LoVo (cell line): Measurements from ENCODE around the gene FOLR3.
A peak's percentile ranks its signal among the peaks of the same experiment; 100 is the strongest.
"Not testable (repeated sequence)": the region's sequence is repeated elsewhere in the genome, so short reads cannot be mapped to it uniquely, and the experiment has no call there.

ENCODE experiments used
- DNase-seq: peaks from one replicate; pipeline ENCODE4 v3.0.0-alpha.2; 2016; ENCODE audit warnings: low spot score

FOLR3 gene

GRCh38 chr11:72123117-72123653 lies 12.3 kb upstream of the FOLR3 start:
- no peak for DNase-seq

GRCh38 chr11:72124046-72124445 lies 11.5 kb upstream of the FOLR3 start:
- DNase-seq, result no peak

DNA sequence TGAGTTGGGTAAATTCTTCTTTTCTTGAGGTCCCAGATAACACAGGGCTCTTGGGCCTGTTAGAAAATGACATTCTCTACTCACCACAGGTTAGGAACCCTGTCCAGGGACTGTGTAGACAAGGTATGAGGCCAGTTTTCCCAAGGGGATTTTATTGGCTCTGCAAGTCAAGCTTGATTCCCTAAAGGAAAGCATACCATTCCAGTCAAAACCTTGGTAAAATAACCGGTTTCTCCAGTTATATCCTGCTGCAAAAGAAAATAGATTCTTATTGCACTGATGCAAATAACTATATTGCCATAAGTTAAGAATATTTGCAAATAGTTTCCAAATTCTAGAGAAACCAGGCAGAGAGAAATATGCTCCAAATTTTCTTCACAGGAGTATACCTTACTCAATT lies 9.6 kb upstream of the FOLR3 start:
- no peak for DNase-seq

GRCh38 chr11:72127923-72128322 lies 7.6 kb upstream of the FOLR3 start:
- DNase-seq, result no peak

- no peak for DNase-seq
Observed at GRCh38 chr11:72129381-72129780, 6.1 kb upstream of the FOLR3 start.

DNA sequence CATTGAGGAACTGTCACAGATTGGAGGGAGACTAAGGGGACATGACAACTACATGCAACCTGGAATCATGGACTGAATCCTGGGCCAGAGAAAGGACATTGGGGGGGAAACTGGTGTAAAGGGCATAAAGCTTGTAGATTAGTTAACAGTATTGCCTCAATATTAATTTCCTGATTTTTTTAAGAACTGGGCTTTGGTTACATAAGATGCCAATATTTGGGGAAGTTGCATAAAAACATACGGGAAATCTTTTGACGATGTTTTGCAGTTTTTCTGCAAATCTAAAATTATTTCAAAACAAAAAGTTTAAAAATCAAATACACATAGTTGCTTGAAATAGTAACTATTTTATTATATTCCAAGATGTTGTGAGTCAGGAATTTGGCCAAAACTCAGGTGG lies 2.9 kb upstream of the FOLR3 start:
- DNase-seq, result no peak

DNA sequence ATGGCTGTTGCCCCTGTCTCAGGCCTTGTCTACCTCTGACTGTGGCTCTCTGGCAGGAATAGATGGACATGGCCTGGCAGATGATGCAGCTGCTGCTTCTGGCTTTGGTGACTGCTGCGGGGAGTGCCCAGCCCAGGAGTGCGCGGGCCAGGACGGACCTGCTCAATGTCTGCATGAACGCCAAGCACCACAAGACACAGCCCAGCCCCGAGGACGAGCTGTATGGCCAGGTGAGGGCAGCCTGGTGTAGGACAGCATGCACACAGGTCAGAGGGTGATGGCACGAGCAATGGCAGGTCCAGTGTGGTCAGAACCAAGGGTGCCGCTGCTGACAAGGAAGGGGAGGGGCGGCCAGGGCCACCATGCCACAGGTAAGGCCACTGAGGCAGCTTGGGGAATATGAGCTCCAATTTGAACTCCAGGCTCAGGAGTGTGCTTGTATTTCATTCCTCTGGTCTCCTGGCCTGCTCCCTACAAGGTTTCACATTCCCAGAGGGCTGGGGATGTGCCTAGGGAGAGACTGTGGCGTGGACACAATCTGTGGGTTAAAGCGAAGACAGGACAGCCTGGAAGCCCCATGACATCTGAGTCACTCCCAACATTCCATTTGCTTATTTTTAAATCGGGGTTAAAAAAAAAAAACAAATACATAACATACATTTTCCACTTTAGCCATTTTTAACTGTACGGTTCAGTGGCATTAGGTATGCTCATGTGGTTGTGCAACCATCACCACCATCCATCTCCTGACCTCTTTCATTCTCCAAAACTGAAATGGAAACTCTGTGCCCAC lies 562 bp downstream of the FOLR3 start:
- DNase-seq, result no peak

GRCh38 chr11:72136684-72137262 lies 1.2 kb downstream of the FOLR3 start:
- DNase-seq, result no peak

- DNase-seq, result no peak
Observed at GRCh38 chr11:72138821-72139390, 3.4 kb downstream of the FOLR3 start.

DNA sequence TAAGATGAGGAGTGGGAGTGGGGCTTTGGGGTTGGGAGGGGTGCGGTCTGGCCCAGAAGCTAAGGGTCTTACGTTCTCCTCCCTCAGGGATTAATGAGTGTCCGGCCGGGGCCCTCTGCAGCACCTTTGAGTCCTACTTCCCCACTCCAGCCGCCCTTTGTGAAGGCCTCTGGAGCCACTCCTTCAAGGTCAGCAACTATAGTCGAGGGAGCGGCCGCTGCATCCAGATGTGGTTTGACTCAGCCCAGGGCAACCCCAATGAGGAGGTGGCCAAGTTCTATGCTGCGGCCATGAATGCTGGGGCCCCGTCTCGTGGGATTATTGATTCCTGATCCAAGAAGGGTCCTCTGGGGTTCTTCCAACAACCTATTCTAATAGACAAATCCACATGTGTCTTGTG lies 4.0 kb downstream of the FOLR3 start:
- DNase-seq, result no peak

DNA sequence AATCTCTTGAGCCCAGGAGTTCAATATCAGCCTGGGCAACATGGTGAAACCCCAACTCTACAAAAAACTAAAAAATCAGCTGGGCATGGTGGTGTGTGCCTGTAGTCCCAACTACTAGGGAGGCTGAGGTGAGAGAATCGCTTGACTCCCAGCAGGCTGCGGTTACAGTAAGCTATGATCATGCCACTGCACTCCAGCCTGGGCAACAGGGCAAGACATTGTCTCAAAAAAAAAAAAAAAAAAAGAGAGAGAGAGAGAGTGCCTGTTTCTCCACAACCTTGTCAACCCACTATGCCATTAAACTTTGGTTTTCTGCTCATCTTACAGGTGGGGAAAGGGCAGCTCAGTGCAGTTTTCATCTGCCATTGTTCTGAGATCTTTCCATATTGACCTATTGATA lies 5.1 kb downstream of the FOLR3 start:
- DNase-seq, result no peak

- peak; percentile 37 for DNase-seq
Observed at GRCh38 chr11:72141066-72141465, 5.5 kb downstream of the FOLR3 start.

- DNase-seq, result not testable (repeated sequence)
Observed at GRCh38 chr11:72142086-72142485, 6.6 kb downstream of the FOLR3 start.

- DNase-seq, result not testable (repeated sequence)
Observed at GRCh38 chr11:72142543-72142942, 7.0 kb downstream of the FOLR3 start.

GRCh38 chr11:72144807-72145565 lies 9.5 kb downstream of the FOLR3 start:
- DNase-seq, result peak; percentile 29

DNA sequence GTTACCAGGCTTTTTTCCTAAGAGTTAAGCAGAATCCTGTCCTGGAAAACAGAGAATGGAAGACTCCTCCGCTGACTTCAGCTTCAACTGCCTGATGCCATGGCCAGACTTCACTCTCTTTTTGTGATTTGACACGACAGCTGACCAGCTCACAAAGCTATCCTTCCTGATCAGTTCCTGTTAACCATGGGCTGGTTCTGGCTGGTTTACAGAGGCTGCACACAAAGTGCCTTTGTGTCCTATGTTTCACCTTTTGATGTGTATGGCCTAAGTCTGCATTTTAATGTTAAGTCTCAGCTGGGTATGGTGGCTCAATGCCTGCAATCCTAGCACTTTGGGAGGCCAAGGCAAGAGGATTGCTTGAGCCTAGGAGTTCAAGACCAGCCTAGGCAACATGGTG lies 11.1 kb downstream of the FOLR3 start:
- no peak for DNase-seq

DNA sequence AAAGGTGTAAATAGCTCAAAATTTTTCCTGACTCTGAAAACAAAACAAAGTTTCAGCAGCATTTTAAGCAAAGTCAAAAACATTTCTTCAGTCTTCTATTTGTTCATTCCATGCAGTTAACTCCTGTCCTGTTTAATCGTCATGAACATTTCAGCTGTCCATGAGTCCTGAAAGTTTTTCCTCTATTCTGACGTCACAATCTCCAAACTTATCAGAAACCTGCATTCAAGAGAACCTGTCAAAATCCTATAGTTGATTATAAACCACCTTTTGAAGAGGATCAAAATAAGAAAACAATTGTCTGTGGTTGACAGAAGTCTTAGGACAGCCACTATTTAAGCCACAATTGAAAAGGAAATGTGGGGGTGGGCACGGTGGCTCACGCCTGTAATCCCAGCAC lies 15.4 kb downstream of the FOLR3 start:
- no peak for DNase-seq

GRCh38 chr11:72153874-72154273 lies 18.3 kb downstream of the FOLR3 start:
- not testable (repeated sequence) for DNase-seq

DNA sequence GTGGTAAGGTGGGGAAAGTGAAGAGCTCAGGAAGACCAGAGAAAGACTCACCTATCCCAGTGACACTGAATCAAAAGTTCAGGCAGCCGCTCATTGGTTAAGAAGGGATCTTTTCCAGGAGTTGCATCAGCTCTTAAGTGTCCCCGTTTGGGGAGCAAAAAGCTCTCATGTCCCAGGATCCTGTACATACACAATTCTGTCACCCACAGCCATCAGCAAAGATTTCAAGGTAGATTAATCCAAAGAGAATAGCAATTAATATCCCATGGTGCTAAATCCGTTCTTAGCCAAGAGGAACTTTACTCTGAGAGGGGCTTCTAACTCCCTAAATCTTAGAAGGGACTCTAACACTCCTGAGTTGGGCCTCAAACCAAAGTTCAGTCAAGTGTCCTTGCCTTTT lies 19.3 kb downstream of the FOLR3 start:
- no peak for DNase-seq

DNA sequence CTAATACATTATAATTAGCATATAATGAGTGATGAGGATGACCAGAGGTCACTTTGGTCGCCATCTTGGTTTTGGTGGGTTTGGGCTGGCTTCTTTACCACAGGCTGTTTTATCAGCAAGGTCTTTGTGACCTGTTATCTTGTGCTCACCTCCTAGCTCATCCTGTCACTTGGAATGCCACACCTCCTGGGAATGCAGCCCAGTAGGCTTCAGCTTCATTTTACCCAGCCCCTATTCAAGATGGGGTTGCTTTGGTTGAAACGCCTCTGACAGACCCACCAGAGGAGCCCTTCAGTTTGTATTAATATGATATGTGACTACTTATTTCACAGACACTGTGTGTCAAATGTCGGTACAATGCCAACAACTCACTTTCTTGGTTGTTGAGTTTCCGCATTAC lies 20.2 kb downstream of the FOLR3 start:
- no peak for DNase-seq

GRCh38 chr11:72157131-72157530 lies 21.6 kb downstream of the FOLR3 start:
- DNase-seq, result no peak

GRCh38 chr11:72160319-72160718 lies 24.8 kb downstream of the FOLR3 start:
- no peak for DNase-seq
